DND-41 (cell line): ENCODE data around the gene TTYH3.

Experiments used
- ATAC-seq: fragments of 200-7000 bp; cut with Tn5 transposase; 3 replicates; pipeline ENCODE4 v1.9.1; 2021; ENCODE audit warnings: low read depth; ENCODE audit not compliant: insufficient read depth
- DNase-seq: peaks from one replicate; pipeline ENCODE4 v3.0.0-alpha.2; 2020
- H2AFZ ChIP-seq: 2 replicates; pipeline ENCODE4 v1.6.0; 2012; ENCODE audit warnings: low read depth, low read length
- H3K27ac ChIP-seq: 2 replicates; pipeline ENCODE4 v1.5.1; 2012; ENCODE audit warnings: low read length, inconsistent platforms
- H3K27me3 ChIP-seq: fragments of 200-600 bp; sonication (generic); 2 replicates; pipeline ENCODE4 v1.6.0; 2012; ENCODE audit warnings: low read length, mild to moderate bottlenecking, inconsistent platforms; ENCODE audit not compliant: insufficient read depth, poor library complexity
- H3K36me3 ChIP-seq: 2 replicates; pipeline ENCODE4 v1.5.1; 2012; ENCODE audit warnings: low read length, inconsistent platforms; ENCODE audit not compliant: insufficient read depth
- H3K4me1 ChIP-seq: 2 replicates; pipeline ENCODE4 v1.5.1; 2012; ENCODE audit warnings: mild to moderate bottlenecking, low read length; ENCODE audit not compliant: insufficient read depth
- H3K4me2 ChIP-seq: 2 replicates; pipeline ENCODE4 v1.6.0; 2012; ENCODE audit warnings: mild to moderate bottlenecking, moderate library complexity, low read length, inconsistent platforms; ENCODE audit not compliant: insufficient read depth
- H3K4me3 ChIP-seq, 2 experiments: fragments of 200-600 bp in 1 of 2; shearing (Covaris generic) in 1 of 2; 2 replicates each; pipeline ENCODE4 v1.5.1; 2012 to 2016; ENCODE audit warnings: inconsistent platforms in 2 of 2, low read length in 2 of 2, mild to moderate bottlenecking in 2 of 2, low read depth in 1 of 2, moderate library complexity in 1 of 2
- H3K79me2 ChIP-seq: 2 replicates; pipeline ENCODE4 v1.6.0; 2012; ENCODE audit warnings: low read length, inconsistent platforms; ENCODE audit not compliant: insufficient read depth
- H3K9ac ChIP-seq: 2 replicates; pipeline ENCODE4 v1.6.0; 2012; ENCODE audit warnings: low read depth, mild to moderate bottlenecking, inconsistent platforms, low read length, moderate library complexity
- H3K9me3 ChIP-seq: 2 replicates; pipeline ENCODE4 v1.5.1; 2012; ENCODE audit warnings: low read length, moderate library complexity, mild to moderate bottlenecking, inconsistent platforms; ENCODE audit not compliant: insufficient read depth, severe bottlenecking
- H4K20me1 ChIP-seq: 2 replicates; pipeline ENCODE4 v1.6.0; 2012; ENCODE audit warnings: low read length; ENCODE audit not compliant: insufficient read depth
- EZH2 ChIP-seq: IDR thresholded peaks from 3 replicates; pipeline ENCODE4 v1.6.1; 2012; ENCODE audit warnings: borderline replicate concordance, low read depth, mild to moderate bottlenecking, moderate library complexity, low read length, inconsistent platforms; ENCODE audit not compliant: severe bottlenecking
- TF ChIP-seq, protein P1 (sequence below): IDR thresholded peaks from 2 replicates; pipeline ENCODE4 v1.5.1; 2012; ENCODE audit warnings: borderline replicate concordance, low read length, moderate library complexity, mild to moderate bottlenecking; ENCODE audit not compliant: poor library complexity, severe bottlenecking; ENCODE audit errors: extremely low read depth

Gene TTYH3

DNA sequence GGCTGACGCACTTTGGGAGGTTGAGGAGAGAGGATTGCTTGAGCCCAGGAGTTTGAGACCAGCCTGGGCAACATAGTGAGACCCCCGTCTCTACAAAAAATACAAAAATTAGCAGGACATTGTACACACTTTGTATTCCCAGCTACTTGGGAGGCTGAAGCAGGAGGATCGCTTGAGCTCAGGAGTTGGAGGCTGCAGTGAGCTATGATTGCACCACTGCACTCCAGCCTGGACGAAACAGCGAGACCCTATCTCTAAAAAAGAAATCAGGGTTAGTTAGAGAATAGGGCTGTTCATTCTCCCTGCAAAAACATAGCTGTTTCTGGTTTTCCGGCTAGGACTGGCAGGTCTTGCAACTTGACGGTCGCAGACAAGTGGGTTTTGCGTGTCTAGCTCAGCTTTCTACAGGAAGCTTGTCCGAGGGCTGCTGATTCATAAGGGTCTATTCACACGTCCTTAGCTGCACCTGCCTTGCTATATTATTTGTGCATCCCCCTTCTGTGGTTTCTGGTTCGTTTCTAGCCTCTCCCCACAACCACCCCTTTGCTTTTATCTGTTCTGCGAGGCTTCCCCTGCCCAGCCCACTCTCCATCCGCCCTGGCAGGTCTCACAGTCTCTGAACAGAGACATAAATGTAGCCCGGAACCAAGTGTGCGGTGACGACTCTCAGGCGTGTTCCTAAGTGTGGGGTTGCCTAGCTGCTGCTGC lies 66.9 kb downstream of the TTYH3 start:
- Histone ChIP-seq H3K4me1 (peaks cover 36% of the 10 kb centered on the region), H3K9ac (peak overlapping the region; percentile 49; the same call in 1 of the 2 replicates), H3K9me3 (no peaks in the 10 kb centered on the region), H3K4me3 (peak overlapping the region in 1 of 2 experiments; percentile 35; a peak in 2 of 4 replicates), H3K27me3 (no peaks in the 10 kb centered on the region), H2AFZ (no peak overlapping the region), H3K4me2 (peak overlapping the region; percentile 64), H3K79me2 (no peaks in the 10 kb centered on the region), H4K20me1 (no peaks in the 10 kb centered on the region), H3K27ac (peak overlapping the region; percentile 87), H3K36me3 (no peaks in the 10 kb centered on the region)
- no peak for TF ChIP-seq EZH2
- TF ChIP-seq, protein P1, sequence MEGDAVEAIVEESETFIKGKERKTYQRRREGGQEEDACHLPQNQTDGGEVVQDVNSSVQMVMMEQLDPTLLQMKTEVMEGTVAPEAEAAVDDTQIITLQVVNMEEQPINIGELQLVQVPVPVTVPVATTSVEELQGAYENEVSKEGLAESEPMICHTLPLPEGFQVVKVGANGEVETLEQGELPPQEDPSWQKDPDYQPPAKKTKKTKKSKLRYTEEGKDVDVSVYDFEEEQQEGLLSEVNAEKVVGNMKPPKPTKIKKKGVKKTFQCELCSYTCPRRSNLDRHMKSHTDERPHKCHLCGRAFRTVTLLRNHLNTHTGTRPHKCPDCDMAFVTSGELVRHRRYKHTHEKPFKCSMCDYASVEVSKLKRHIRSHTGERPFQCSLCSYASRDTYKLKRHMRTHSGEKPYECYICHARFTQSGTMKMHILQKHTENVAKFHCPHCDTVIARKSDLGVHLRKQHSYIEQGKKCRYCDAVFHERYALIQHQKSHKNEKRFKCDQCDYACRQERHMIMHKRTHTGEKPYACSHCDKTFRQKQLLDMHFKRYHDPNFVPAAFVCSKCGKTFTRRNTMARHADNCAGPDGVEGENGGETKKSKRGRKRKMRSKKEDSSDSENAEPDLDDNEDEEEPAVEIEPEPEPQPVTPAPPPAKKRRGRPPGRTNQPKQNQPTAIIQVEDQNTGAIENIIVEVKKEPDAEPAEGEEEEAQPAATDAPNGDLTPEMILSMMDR = no peak
- ATAC-seq (peak; percentile 95), DNase-seq (peak; percentile 97)

DNA sequence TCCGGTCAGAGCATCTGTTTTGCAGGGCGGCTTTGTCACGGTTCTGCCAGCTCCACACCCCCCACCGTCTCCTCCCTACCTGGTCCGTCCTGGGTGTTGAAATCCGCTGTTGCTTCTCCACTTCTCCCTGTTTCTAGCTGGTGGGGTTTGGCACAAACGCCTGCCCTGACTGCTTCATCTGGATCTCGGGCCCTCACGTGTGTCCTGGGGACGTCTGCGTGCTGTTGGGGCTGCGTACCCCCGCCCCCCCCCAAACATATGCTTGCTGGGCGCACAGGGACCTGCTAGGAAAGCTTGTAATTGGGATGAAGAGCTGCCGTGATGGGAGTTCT lies 67.5 kb downstream of the TTYH3 start:
- TF ChIP-seq, protein P1 = no peak
- no peak for TF ChIP-seq EZH2
- peak overlapping the region; percentile 64 for H3K4me2 ChIP-seq
- H3K27me3 ChIP-seq = no peaks in the 10 kb centered on the region
- DNase-seq (no peak), ATAC-seq (no peak)
- H3K4me1 ChIP-seq = peaks cover 36% of the 10 kb centered on the region
- no peaks in the 10 kb centered on the region for H3K36me3 ChIP-seq
- H3K27ac ChIP-seq = peak overlapping the region; percentile 87
- H3K79me2 ChIP-seq = no peaks in the 10 kb centered on the region
- H4K20me1 ChIP-seq = no peaks in the 10 kb centered on the region
- peak overlapping the region in 1 of 2 experiments; percentile 35; a peak in 2 of 4 replicates for H3K4me3 ChIP-seq
- peak overlapping the region; percentile 49 for H3K9ac ChIP-seq
- peak overlapping the region; percentile 31 for H2AFZ ChIP-seq
- H3K9me3 ChIP-seq = no peaks in the 10 kb centered on the region

DNA sequence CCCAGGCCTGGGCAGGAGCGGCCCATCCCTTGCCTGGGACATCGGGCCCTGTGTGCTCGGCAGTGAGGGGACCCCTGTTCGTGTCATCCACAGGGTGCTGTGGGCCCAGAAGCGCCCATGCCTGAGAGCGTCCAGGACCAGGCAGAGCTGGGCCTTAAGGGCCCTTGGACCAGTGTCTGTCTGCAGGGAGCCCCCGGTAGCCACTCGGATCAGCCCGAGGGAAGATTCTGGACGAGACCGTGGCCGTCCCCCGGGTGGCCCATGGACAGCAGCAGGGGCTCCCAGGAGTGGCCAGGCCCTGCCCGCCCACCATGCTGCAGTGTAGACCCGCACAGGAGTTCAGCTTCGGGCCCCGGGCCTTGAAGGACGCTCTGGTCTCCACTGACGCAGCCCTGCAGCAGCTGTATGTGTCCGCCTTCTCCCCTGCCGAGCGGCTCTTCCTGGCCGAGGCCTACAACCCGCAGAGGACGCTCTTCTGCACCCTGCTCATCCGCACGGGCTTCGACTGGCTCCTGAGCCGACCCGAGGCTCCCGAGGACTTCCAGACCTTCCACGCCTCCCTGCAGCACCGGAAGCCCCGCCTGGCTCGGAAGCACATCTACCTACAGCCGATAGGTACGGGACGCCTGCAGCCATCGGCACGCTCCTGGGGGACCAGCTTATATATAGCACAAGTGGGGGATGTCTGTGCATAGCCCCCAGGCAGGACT lies 68.5 kb downstream of the TTYH3 start:
- H3K9me3 ChIP-seq = no peaks in the 10 kb centered on the region
- no peaks in the 10 kb centered on the region for H3K36me3 ChIP-seq
- H3K4me2 ChIP-seq = peak overlapping the region; percentile 64
- peaks cover 36% of the 10 kb centered on the region for H3K4me1 ChIP-seq
- no peaks in the 10 kb centered on the region for H4K20me1 ChIP-seq
- peak overlapping the region; percentile 87 for H3K27ac ChIP-seq
- H3K9ac ChIP-seq = peak overlapping the region; percentile 49; the same call in 1 of the 2 replicates
- H3K79me2 ChIP-seq = no peaks in the 10 kb centered on the region
- ATAC-seq (no peak), DNase-seq (no peak)
- no peak overlapping the region for H3K4me3 ChIP-seq
- TF ChIP-seq EZH2 = no peak
- TF ChIP-seq, protein P1 = no peak
- H2AFZ ChIP-seq = no peak overlapping the region
- no peaks in the 10 kb centered on the region for H3K27me3 ChIP-seq
